HG03135 (cell line): ENCODE data around the gene PRSS36.
"Not testable (repeated sequence)": the region's sequence is repeated elsewhere in the genome, so short reads cannot be mapped to it uniquely, and the experiment has no call there.

Source experiments
- ATAC-seq: cut with Tn5 transposase; IDR thresholded peaks from one replicate; pipeline ENCODE4 v1.9.1; 2021; ENCODE audit warnings: mild to moderate bottlenecking, moderate library complexity; ENCODE audit not compliant: unreplicated experiment

PRSS36 gene

GRCh38 chr16:31184888-31185287 is 35.0 kb upstream of the PRSS36 start:
- ATAC-seq = no peak

DNA sequence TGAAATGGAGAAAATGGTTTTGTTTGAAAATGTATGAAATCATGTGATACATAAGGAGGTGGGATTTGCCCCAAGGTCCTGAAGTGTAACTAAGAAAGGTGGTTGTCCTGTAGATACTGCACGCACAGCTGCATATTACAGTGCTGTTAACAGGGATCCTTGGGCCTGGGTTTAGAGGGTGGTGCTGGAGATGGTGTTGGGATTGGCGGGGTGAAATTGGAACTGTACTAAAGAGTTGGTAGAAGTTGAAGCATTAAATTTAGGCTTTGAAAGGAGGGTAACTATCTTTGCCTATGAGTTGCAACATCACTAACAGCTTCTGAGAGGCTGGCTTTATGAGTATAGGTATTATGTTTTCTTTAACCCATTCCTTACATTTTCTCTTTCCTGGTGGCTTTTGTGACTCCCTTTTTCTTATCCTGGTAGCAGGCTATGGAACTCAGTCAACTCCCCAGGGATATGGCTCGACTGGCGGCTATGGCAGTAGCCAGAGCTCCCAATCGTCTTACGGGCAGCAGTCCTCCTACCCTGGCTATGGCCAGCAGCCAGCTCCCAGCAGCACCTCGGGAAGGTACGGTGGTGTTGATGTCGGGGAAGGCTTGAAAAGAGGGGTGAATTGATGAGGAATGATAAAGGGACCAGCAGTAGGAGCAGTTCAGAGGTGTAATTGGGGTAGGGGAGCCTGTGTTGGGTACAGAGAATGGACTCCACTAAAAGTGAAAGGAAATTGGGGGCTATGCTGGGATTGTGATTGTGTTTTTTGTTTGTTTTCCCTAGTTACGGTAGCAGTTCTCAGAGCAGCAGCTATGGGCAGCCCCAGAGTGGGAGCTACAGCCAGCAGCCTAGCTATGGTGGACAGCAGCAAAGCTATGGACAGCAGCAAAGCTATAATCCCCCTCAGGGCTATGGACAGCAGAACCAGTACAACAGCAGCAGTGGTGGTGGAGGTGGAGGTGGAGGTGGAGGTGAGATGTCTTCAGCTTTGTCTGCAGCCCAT is 33.9 kb upstream of the PRSS36 start:
- no peak for ATAC-seq

DNA sequence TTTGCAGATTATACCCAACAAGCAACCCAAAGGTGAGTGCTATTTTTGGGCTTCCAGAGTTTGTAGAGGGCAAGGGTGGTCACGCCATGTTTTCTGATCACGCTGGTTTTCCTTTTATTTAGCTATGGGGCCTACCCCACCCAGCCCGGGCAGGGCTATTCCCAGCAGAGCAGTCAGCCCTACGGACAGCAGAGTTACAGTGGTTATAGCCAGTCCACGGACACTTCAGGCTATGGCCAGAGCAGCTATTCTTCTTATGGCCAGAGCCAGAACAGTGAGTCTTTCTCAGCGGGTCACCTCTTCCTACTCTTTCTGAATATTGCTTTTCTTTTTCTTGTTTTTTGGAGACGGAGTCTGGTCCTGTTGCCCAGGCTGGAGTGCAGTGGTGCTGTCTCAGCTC is 32.5 kb upstream of the PRSS36 start:
- no peak for ATAC-seq

DNA sequence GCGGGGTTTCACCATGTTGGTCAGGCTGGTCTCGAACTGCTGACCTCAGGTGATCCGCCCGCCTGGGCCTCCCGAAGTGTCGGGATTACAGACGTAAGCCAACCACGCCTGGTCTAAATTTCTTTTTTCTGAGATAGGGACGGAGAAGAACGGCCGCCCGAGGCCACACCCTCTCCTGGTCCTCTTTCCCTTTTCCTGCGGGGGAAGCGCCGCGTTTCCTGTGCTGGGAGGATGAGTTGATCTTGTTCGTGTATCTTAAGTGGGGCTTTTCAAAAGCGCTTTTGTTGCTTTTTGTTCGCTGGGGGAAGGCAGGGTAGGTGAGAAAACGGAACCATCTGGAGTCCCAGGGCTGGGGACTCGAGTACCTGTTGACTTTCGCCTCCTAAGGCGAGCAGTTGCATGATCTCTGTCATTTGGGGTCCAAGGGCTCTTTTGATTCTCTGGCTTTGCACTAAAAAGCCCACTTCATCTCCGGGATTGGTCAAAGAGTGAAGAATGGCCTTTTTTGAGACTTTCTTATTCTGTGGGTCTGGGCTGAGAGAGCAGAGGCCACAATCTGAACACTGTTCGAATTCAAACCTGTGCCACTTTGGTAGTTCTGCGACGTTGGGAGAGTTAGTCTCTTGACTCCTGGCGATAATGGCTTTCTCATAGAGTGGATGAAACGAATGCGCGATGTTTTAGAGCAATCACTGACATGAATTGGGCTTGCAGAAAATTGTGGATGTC is 31.4 kb upstream of the PRSS36 start:
- no peak for ATAC-seq

DNA sequence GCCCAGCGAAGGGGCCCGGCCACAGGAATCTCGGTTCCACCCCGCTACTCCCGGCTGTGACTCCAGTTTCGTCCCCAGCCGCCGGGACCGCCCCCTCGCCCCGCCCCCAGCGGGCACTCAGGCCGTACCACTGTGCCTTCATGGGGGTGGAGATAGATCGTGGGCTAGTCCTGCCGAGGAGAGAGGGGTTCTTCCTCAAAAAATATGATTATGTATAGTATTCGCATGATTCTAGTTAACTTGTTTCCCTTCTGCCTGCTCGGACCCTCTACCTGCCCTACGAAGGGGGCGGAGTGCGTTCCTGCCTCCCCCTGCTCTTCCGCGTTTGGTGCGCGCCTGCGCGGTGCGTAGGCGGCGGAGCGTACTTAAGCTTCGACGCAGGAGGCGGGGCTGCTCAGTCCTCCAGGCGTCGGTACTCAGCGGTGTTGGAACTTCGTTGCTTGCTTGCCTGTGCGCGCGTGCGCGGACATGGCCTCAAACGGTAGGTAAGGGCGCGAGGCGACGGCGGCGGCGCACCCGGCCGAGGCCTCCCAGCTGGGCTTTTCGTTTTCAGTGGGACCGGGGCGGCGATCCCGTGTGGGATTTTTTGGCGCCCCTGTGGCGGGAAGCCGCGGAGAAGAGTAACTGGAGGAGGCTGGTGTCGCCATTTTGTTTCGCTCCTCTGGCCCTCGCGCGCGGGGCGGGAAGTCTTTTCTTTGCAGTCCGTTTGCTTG is 30.0 kb upstream of the PRSS36 start, which contains the start of gene FUS:
FUS (plus strand) TSS at position 393 of the 713 bp plus-strand sequence; CDS start at position 469, 76 bp downstream.
- ATAC-seq = peak; percentile 53

GRCh38 chr16:31179219-31179746 is 29.4 kb upstream of the PRSS36 start:
- ATAC-seq = peak; percentile 3

GRCh38 chr16:31177136-31177535 is 27.3 kb upstream of the PRSS36 start:
- ATAC-seq = no peak

GRCh38 chr16:31170048-31170447 is 20.2 kb upstream of the PRSS36 start:
- not testable (repeated sequence) for ATAC-seq

DNA sequence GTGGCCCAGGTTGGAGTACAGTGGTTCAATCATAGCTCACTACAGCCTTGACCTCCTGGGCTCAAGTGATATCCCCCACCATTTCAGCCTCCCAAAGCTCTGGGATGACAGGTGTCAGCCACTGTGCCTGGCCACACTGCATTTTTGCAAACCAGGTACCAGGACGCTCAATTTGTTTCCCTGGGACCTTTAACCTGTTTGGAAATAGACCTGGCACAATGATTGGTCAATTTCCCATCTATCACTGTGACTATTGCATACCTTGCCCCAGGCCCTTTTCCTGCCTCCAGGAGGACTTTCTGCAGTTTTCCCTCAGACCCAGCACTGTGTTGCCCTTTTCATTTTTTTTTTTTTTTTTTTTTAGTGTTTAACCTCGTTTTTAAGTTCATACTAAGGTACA is 19.0 kb upstream of the PRSS36 start:
- ATAC-seq = no peak

DNA sequence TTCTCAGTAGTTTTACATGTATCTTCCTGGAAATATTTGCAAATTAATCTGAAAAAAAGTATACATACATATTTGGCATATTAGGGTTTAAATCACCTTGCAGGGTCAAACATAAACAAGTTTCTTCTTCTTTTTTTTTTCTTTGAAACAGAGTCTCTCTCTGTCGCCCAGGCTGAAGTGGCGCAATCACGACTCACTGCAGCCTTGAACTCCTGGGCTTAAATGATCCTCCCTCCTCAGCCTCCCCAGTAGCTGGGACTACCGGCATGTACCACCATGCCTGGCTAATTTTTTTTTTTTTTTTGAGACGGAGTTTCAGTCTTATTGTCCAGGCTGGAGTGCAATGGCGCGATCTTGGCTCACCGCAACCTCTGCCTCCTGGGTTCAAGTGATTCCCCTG is 17.4 kb upstream of the PRSS36 start:
- ATAC-seq = no peak

DNA sequence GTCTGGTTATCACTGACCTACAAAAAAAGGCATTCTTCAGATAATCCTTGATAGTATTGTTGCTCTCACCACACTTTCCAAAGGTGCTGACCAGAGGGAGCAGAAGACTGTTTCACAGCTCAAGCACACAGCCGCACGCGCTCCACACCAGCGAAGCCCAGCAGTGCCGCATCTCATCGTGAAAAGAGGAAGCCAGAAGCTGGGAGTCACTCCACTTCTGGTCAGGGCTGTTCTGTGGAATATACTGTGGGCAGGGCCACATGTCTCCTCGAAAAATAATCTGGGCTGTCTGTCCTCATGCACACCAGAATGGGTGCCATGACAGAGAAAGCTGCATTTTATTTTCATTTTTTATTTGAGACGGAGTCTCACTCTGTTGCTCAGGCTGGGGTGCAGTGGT is 7.3 kb upstream of the PRSS36 start:
- ATAC-seq = no peak

- not testable (repeated sequence) for ATAC-seq
Measured at GRCh38 chr16:31150976-31151375, 1.1 kb upstream of the PRSS36 start.

DNA sequence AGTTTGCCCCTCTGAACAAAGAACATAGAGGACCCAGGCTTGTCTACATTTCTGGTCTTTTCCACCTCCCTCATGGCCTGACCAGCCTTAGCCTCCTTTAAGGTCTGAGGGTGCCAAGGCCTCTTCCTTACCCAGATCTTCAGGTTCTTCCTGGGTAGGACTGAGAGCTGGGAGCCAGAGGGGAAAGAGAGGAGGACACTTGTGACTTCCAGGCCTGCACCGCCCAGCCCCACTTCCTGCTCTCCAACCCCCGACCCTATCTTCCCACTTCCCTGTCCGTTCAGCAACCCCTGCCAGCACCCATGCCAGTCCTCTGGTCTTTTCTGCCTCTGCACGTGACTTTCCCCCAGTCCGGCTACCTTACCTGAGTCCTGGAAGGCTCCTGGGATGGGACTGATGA is 534 bp downstream of the PRSS36 start:
- ATAC-seq = no peak

DNA sequence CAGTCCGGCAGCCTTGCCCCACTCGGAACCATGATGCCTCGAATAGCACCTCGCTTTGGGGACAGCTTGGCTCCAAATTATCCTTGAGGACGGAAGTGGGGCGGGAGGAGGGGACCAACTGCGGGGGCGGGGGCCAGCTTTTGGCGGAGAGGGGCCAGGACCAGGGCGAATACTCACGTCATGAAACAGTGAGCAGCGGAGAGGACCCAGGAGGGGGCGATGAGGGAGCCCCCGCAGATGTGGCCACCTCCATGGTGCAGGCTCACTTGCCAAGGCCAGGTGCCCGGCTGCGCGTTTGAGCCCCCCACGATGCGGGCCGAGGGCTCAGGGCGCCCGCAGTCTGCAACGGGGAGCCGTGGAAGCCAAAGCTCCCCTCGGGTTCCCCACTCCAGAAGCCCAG is 970 bp downstream of the PRSS36 start:
- no peak for ATAC-seq

DNA sequence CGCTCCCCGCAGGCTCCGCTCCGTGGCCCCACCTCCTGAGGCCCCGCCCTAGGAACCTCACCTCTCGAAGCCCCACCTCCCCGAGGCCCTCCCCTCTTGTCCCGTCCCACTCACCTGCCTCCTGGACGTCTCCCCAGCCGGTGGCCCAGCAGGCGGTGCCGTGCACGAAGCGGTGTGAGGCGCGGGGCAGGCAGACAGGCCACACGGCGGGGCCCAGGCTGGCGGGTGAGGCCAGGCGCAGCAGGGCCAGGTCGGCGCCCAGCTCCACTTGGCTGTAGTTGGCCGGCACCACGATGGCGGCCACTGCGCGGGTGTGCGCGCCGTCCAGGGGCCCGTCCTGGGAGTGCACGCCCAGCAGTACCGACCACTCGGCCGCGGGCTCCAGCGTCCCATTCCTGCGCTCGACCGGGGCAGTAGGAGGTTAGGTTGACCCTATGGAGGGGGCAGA is 1.6 kb downstream of the PRSS36 start:
- ATAC-seq = no peak

DNA sequence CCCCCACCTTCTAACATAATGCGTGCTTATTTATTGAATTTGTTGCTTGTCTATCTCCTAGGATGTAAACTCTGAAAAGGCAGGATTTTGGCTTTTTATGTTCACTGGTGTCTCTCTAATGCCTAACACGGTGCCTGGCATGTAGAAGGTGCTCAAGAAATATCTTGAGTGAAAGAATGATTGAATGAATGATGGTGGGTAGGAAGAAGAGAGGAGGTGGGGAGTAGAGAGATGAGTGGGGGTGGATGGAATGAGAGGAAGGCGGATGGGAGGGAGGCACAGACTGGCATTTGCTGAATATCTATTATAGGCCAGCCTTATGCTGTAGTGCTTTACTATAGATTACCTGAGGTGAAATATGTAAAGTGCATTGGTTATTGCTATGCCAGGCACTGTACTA is 2.3 kb downstream of the PRSS36 start:
- ATAC-seq = no peak

DNA sequence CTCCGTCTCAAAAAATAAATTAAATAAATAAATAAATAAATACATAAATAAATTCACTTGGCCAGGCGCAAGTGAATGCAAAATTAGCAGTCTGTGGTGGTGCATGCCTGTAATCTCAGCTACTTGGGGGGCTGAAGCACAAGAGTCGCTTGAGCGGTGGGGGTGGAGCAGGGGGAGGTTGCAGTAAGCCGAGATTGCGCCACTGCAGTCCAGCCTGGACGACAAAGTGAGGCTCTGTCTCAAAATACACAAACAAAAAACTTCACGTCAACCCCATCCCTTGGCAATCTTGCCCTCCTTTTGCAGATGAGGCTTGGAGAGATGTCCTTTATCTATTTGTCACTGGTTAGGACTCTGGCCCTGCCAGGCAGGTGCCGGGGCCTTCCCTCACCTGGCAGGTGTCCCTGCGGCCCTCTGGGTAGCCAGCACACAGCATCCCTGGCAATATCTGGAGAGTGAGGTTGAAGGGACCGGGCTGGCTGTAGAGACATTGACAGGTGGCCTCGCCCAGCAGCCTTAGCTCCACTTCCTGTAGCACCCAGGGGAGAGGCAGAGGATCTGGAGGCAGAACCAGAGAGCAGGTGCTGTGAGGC is 4.4 kb downstream of the PRSS36 start:
- no peak for ATAC-seq

DNA sequence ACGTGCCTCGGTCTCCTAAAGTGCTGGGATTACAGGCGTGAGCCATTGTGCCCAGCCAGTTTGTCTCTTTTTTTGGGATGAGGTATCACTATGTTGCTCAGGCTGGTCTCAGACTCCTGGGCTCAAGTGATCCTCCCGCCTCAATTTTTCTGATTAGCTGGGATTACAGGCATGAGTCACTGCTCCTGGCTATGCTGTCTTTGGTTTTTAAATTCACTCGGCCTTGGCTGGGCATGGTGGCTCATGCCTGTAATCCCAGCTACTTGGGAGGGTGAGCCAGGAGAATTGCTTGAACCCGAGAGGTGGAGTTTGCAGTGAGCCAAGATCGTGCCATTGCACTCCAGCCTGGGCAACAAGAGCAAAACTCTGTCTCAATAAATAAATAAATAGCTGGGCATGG is 5.4 kb downstream of the PRSS36 start:
- not testable (repeated sequence) for ATAC-seq

DNA sequence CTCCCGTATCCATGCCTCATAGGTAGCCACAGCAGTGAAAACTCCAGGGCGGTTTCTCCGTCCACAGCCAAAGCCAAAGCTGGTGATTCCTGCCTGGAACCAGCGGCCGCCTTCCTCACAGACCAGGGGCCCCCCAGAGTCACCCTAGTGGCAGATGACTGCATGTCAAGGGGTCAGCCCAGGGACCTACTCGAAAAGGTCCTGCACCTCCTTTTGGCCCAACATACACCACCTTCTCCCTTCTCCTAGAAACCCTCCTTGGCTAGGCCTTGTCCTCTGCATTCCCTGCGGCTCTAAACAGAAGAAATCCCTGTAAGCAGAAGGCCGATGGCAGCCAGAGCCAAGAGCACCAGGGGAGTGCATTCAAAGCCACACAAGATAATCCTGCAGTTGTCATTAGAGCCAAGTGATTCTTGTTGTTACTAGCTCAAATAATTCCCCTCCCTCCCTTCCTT is 6.1 kb downstream of the PRSS36 start:
- ATAC-seq = no peak

DNA sequence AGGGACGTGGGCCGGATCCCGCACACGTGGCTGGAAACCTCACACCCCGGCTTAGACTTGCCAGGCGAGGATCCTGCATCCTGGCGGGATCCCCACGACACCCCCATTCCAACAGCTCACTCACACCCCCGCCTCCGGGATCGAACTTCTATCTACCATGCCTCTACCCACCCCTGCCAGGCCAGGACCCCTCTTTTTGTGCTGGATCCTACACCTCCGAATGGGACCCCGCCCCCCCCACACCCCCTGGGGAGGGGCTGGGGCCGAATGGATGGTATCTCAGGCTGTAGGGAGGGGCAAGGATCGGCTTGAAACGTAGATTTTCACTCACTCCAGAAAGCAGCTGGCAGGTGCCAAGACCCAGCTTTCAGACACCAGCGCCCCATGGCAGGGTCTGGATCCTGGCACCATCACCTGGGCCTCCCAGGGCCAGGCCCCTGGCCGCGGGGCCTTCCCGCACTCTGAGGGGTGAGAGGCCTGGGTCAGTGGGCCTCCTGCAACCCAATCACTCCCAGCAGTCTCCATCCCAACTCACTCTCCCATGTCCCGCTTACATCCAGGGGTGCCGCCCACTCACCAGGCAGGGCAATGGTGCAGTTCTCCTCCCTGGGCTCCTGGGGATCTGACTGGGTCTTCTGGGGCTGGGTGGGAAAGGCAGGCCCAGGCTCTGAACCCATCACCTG is 6.7 kb downstream of the PRSS36 start:
- no peak for ATAC-seq
